Liver (tissue), 3 donors: ENCODE data around the gene FLOT1.

Experiments
- FOXA1 ChIP-seq: IDR thresholded peaks from 2 replicates; pipeline ENCODE4 v1.6.1; 2016; ENCODE audit warnings: antibody characterized with exemption
- GABPA ChIP-seq, 2 donors: IDR thresholded peaks in 1 of 2; conservative IDR thresholded peaks in 1 of 2; 2 replicates each; pipeline ENCODE4 v1.6.1; 2016; ENCODE audit warnings: antibody characterized with exemption in 2 of 2, mild to moderate bottlenecking in 1 of 2, moderate library complexity in 1 of 2
- SP1 ChIP-seq: IDR thresholded peaks from 2 replicates; pipeline ENCODE4 v1.6.1; 2018; ENCODE audit warnings: antibody characterized with exemption, mild to moderate bottlenecking
- TAF1 ChIP-seq: conservative IDR thresholded peaks from 2 replicates; pipeline ENCODE4 v1.6.1; 2016; ENCODE audit warnings: antibody characterized with exemption, mild to moderate bottlenecking
- TF ChIP-seq, protein P1 (sequence below): fragments of 150-350 bp; IDR thresholded peaks from 2 replicates; pipeline ENCODE4 v1.5.1; 2017; ENCODE audit warnings: improper control_type of control experiment, low read depth, low read length; ENCODE audit not compliant: missing input control
- TF ChIP-seq, protein P2 (sequence below): IDR thresholded peaks from 2 replicates; pipeline ENCODE4 v1.6.1; 2016; ENCODE audit warnings: antibody characterized with exemption
- donor health status: healthy.
- donor health status: healthy.

DNA sequence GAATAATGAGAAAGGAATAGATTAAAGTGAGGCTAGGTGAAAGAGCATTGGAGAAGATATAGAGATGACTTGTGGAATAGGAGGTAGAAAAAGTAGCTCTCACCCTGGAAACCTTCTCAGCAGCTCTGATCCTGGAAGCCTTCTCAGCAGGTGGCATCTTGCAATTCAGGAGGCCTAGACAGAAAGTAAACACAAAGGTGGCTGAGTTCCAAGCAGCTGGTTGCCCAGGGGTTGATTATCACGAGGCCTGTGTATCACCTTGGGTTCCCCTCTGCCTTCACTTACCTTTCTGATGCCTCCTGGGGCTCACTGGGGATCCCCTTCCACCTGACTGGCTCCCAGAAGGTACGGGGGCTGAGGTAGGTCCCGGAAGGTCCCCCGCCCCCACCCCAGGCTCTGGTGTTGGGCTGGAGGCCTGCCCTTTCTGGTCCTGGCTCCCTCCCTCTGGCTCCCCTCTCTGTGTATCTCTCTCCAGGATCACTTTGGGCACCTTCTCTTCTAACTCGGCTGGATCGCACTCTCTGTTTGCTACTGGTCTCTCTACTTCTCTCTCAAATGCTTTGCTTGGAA is 35.1 kb downstream of the FLOT1 start:
- TF ChIP-seq, protein P1, sequence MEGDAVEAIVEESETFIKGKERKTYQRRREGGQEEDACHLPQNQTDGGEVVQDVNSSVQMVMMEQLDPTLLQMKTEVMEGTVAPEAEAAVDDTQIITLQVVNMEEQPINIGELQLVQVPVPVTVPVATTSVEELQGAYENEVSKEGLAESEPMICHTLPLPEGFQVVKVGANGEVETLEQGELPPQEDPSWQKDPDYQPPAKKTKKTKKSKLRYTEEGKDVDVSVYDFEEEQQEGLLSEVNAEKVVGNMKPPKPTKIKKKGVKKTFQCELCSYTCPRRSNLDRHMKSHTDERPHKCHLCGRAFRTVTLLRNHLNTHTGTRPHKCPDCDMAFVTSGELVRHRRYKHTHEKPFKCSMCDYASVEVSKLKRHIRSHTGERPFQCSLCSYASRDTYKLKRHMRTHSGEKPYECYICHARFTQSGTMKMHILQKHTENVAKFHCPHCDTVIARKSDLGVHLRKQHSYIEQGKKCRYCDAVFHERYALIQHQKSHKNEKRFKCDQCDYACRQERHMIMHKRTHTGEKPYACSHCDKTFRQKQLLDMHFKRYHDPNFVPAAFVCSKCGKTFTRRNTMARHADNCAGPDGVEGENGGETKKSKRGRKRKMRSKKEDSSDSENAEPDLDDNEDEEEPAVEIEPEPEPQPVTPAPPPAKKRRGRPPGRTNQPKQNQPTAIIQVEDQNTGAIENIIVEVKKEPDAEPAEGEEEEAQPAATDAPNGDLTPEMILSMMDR = no peak
- TF ChIP-seq, protein P2, sequence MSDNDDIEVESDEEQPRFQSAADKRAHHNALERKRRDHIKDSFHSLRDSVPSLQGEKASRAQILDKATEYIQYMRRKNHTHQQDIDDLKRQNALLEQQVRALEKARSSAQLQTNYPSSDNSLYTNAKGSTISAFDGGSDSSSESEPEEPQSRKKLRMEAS = no peak
- TF ChIP-seq FOXA1 (no peak), TAF1 (no peak), GABPA (IDR thresholded peaks at IDR 0.05 in 1 of 2, conservative IDR thresholded peaks at IDR 0.05 in 1 of 2) (no peak), SP1 (no peak)
